Measurements from ENCODE around the gene FAM168A. TPM values are rescaled to one million over a fixed set of nuclear protein-coding genes. Genes with fewer than 3 reads are reported as not detected.

Gene FAM168A
- total and polyA plus RNA-seq, 2 donors from 2014 or later, result 8.9 to 38.1 TPM

DNA sequence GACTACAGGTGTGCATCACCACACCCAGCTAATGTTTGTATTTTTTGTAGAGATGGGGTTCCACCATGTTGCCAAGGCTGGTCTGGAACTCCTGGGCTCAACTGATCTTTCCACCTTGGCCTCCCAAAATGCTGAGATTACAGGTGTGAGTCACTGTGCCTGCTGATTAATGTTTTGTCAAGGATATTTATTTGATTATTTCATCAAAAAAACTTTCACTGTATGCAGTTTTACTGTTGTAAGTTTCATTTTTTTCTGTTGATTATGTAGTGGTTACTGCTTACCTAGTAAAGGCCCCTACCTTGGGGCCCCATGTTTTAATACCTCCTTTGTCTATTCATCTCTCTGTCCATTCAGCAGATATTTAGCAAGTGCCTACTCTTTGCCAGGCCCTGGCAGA, 16.7 kb upstream of the FAM168A start:
- no peak overlapping the region for H3K27ac ChIP-seq (ENCODE audit: low read depth in 2 of 2, low read length in 2 of 2)
- H3K9ac ChIP-seq (ENCODE audit: low read length in 3 of 3), result no peak overlapping the region
- H3K4me1 ChIP-seq (ENCODE audit: control insufficient read depth in 2 of 3, insufficient read depth in 2 of 3, low read depth in 1 of 3, low read length in 3 of 3), result no peaks in the 10 kb centered on the region
- DNase-seq, result no peak
- TF ChIP-seq, protein P1, sequence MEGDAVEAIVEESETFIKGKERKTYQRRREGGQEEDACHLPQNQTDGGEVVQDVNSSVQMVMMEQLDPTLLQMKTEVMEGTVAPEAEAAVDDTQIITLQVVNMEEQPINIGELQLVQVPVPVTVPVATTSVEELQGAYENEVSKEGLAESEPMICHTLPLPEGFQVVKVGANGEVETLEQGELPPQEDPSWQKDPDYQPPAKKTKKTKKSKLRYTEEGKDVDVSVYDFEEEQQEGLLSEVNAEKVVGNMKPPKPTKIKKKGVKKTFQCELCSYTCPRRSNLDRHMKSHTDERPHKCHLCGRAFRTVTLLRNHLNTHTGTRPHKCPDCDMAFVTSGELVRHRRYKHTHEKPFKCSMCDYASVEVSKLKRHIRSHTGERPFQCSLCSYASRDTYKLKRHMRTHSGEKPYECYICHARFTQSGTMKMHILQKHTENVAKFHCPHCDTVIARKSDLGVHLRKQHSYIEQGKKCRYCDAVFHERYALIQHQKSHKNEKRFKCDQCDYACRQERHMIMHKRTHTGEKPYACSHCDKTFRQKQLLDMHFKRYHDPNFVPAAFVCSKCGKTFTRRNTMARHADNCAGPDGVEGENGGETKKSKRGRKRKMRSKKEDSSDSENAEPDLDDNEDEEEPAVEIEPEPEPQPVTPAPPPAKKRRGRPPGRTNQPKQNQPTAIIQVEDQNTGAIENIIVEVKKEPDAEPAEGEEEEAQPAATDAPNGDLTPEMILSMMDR (IDR thresholded peaks at IDR 0.05; ENCODE audit: borderline replicate concordance, extremely low read depth, insufficient read depth), result no peak
- FAIRE-seq, result no peak
- H3K36me3 ChIP-seq (ENCODE audit: control insufficient read depth in 2 of 3, insufficient read depth in 3 of 3, low read length in 3 of 3), result no peaks in the 10 kb centered on the region
- H3K4me3 ChIP-seq (ENCODE audit: low read length in 3 of 3), result no peak overlapping the region
- H3K9me3 ChIP-seq (ENCODE audit: control insufficient read depth in 2 of 3, insufficient read depth in 1 of 3, low read length in 3 of 3), result no peaks in the 10 kb centered on the region
- no peaks in the 10 kb centered on the region for H3K27me3 ChIP-seq (ENCODE audit: control insufficient read depth, insufficient read depth, low read length)
- intact Hi-C loops (cut with DNase I), result no loop called here

DNA sequence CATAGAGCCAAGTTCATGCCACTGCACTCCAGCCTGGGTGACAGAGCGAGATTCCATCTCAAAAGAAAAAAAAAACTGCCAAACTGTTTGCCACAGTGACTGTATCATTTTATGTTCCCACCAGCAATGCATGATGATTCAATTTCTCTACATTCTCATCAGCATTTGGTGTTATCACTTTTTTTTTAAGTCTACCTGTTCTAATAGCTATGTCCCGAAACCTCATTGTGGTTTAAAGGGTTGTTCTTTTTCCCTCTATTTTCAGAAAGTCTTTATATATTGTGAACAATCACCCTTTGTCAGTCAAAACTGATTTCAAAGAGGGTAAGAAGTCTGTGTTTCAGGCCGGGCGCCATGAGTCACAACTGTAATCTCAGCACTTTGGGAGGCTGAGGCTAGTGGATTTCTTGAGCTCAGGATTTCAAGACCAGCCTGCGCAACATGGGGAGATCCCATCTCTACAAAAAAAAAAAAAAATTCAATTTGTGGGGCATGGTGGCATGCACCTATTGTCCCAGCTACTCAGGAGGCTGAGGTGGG, 14.8 kb upstream of the FAM168A start:
- Histone ChIP-seq H3K27me3 (ENCODE audit: control insufficient read depth, insufficient read depth, low read length) (no peaks in the 10 kb centered on the region), H3K4me1 (ENCODE audit: control insufficient read depth in 2 of 3, insufficient read depth in 2 of 3, low read depth in 1 of 3, low read length in 3 of 3) (no peaks in the 10 kb centered on the region), H3K9ac (ENCODE audit: low read length in 3 of 3) (no peak overlapping the region), H3K27ac (ENCODE audit: low read depth in 2 of 2, low read length in 2 of 2) (no peak overlapping the region), H3K36me3 (ENCODE audit: control insufficient read depth in 2 of 3, insufficient read depth in 3 of 3, low read length in 3 of 3) (no peaks in the 10 kb centered on the region), H3K9me3 (ENCODE audit: control insufficient read depth in 2 of 3, insufficient read depth in 1 of 3, low read length in 3 of 3) (no peaks in the 10 kb centered on the region), H3K4me3 (ENCODE audit: low read length in 3 of 3) (no peak overlapping the region)
- TF ChIP-seq, protein P1 (IDR thresholded peaks at IDR 0.05; ENCODE audit: borderline replicate concordance, extremely low read depth, insufficient read depth), result no peak
- no peak for DNase-seq
- intact Hi-C loops (cut with DNase I), result no loop called here
- FAIRE-seq, result no peak

DNA sequence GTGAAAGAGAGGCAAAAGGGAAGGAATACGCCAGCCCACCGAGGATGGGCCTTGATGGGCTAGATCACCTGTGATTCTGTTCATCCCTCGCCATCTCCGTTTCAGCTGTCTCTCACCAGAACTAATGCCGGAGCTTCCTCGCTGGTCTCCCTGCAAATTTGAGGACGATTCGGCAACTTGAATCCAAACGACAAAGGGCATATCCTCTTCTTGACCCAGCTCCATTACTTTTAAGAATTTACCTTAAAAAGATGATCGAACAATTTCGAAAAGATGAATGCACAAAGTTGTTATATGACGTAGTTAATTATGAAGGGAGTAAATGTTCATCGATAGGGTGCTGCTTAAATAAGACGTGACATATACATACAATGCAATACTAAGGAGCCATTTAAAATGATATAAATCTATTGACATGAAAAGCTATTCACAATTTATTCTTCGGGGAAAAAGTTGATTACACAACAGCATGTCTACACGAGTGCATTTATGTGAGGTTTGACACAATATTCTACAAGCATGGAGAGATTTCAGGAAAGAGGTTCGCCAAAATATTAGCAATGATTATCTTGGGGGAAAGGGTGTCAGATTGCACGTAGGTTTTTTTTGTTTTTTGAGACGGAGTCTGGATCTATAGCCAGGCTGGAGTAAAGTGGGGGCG, 937 bp upstream of the FAM168A start:
- Histone ChIP-seq H3K4me1 (ENCODE audit: control insufficient read depth in 2 of 3, insufficient read depth in 2 of 3, low read depth in 1 of 3, low read length in 3 of 3) (peaks cover 0 to 9% (median 0%) of the 10 kb centered on the region in 3 donors), H3K9me3 (ENCODE audit: control insufficient read depth in 2 of 3, insufficient read depth in 1 of 3, low read length in 3 of 3) (no peaks in the 10 kb centered on the region), H3K27me3 (ENCODE audit: control insufficient read depth, insufficient read depth, low read length) (no peaks in the 10 kb centered on the region), H3K36me3 (ENCODE audit: control insufficient read depth in 2 of 3, insufficient read depth in 3 of 3, low read length in 3 of 3) (no peaks in the 10 kb centered on the region), H3K9ac (ENCODE audit: low read length in 3 of 3) (peak overlapping the region; percentile 63 to 99 (median 80)), H3K4me3 (ENCODE audit: low read length in 3 of 3) (peak overlapping the region; percentile 91 to 94 (median 92)), H3K27ac (ENCODE audit: low read depth in 2 of 2, low read length in 2 of 2) (peak overlapping the region; percentile 36 to 87)
- intact Hi-C loops (cut with DNase I), result no loop called here
- DNase-seq (no peak), FAIRE-seq (no peak)
- TF ChIP-seq, protein P1 (IDR thresholded peaks at IDR 0.05; ENCODE audit: borderline replicate concordance, extremely low read depth, insufficient read depth), result no peak

Measured in kidney (tissue), 14 donors.